Vagina (tissue), 2 donors: ENCODE measurements around the gene CREG2.

Experiments used
- CTCF ChIP-seq, 3 experiments: fragments of 450-650 bp in 2 of 3; fragments of 200-600 bp in 1 of 3; sonication (generic) in 1 of 3; IDR thresholded peaks; one replicate each; pipeline ENCODE4 v1.5.1; 2017 to 2019; ENCODE audit warnings: antibody characterized with exemption in 3 of 3, mild to moderate bottlenecking in 2 of 3, moderate library complexity in 2 of 3
- POLR2A ChIP-seq, 2 donors: fragments of 450-650 bp; IDR thresholded peaks; one replicate each; pipeline ENCODE4 v1.6.1; 2017; ENCODE audit warnings: antibody characterized with exemption in 2 of 2, mild to moderate bottlenecking in 2 of 2, moderate library complexity in 2 of 2
- POLR2AphosphoS5 ChIP-seq, 2 donors: sonication (generic); formaldehyde crosslinking; IDR thresholded peaks; one replicate each; pipeline ENCODE4 v1.9.0; 2017; ENCODE audit warnings: antibody characterized with exemption in 2 of 2, mild to moderate bottlenecking in 2 of 2, low read depth in 1 of 2; ENCODE audit not compliant: insufficient read depth in 1 of 2

DNA sequence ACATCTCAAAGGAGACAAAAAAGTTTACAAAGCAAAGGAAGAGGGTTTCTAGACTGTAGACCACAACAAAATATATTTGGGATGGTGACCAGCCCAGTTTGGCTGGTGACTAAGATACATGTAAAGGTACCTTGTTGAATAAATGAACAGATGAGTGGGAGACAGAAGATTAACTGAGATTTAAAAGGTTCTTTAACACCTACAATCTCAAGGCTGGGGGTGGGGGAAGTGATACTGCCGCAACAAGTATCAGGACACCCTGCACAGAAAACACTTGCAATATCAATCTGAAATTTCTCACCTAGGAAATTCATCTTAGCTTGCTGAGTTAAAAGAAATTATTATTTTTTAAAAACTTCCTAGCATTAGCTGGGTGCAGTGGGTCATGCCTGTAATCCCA is 87.1 kb downstream of the CREG2 start:
- TF ChIP-seq CTCF (IDR thresholded peaks at IDR 0.05) (no peak), POLR2AphosphoS5 (IDR thresholded peaks at IDR 0.05; ENCODE audit: insufficient read depth in 1 of 2, low read depth in 1 of 2) (no peak), POLR2A (IDR thresholded peaks at IDR 0.05) (no peak)
